HepG2 (cell line): ENCODE data around the gene ACAP2. TPM values are rescaled to one million over a fixed set of nuclear protein-coding genes. Genes with fewer than 3 reads are reported as not detected.

Experiments used
- ATAC-seq: fragments of 200-7000 bp; cut with Tn5 transposase; 3 replicates; pipeline ENCODE4 v1.9.1; 2020; ENCODE audit warnings: mild to moderate bottlenecking, moderate library complexity
- BruUV-seq: library from RNA; stranded (reverse); fragments of 400-500 nt; replicated peaks from 2 replicates; lab custom pipeline; 2021; lab: Mats Ljungman, UMichigan
- CTCF ChIA-PET: fragments of 300-600 bp; formaldehyde crosslinking; extraction: SDS; loops from one replicate; lab custom pipeline; 2021; ENCODE audit warnings: low total read pairs, inconsistent platforms, low intra/inter-chr PET ratio; lab: Yijun Ruan, JAX
- POLR2A ChIA-PET: fragments of 350-600 bp; sonication (Branson Sonifier 250); formaldehyde crosslinking; loops from one replicate; lab custom pipeline; 2020; ENCODE audit warnings: antibody characterized with exemption, inconsistent platforms; lab: Yijun Ruan, JAX
- DNase-seq: peaks from one replicate; pipeline ENCODE4 v3.0.0-alpha.2; 2015; ENCODE audit warnings: low spot score
- FAIRE-seq: peaks from 3 replicates; lab custom pipeline; 2011; peaks lifted over from hg19 to GRCh38; lab: Jason Lieb, UNC
- H2AFZ ChIP-seq: one replicate; pipeline ENCODE4 v1.6.1; 2011; ENCODE audit warnings: low read length, inconsistent platforms
- H3K27ac ChIP-seq: fragments of 300-600 bp; 3 replicates; pipeline ENCODE4 v1.8.0; 2011; ENCODE audit warnings: mixed run types, mild to moderate bottlenecking, mixed read lengths, low read length, inconsistent platforms; ENCODE audit not compliant: insufficient read depth; ENCODE audit errors: extremely low read length
- H3K27me3 ChIP-seq, 2 experiments: fragments of 200-600 bp in 1 of 2; 2 replicates in 1 of 2; 3 replicates in 1 of 2; pipeline versions ENCODE4 v1.6.0 to v1.8.0; 2011; ENCODE audit warnings: low read length in 2 of 2, mild to moderate bottlenecking in 2 of 2, moderate library complexity in 2 of 2, inconsistent platforms in 1 of 2; ENCODE audit not compliant: insufficient read depth in 2 of 2, control insufficient read depth in 1 of 2
- H3K36me3 ChIP-seq, 2 experiments: fragments of 200-600 bp in 1 of 2; replicated peaks in 1 of 2; 2 replicates in 1 of 2; 3 replicates in 1 of 2; pipeline versions ENCODE4 v1.5.1 to v1.8.0; 2011; ENCODE audit warnings: low read length in 2 of 2, inconsistent platforms in 1 of 2; ENCODE audit not compliant: insufficient read depth in 2 of 2, control insufficient read depth in 1 of 2
- H3K4me1 ChIP-seq: 2 replicates; pipeline ENCODE4 v1.5.1; 2012; ENCODE audit warnings: low read length, inconsistent platforms; ENCODE audit not compliant: insufficient read depth
- H3K4me2 ChIP-seq: 2 replicates; pipeline ENCODE4 v1.6.0; 2011; ENCODE audit warnings: low read depth, low read length, inconsistent platforms
- H3K4me3 ChIP-seq, 3 experiments: fragments of 200-600 bp in 1 of 3; sonication (generic), shearing (Covaris generic) in 1 of 3; replicated peaks in 1 of 3; 2 replicates each; pipeline ENCODE4 v1.5.1; 2011 to 2016; ENCODE audit warnings: low read length in 3 of 3, inconsistent platforms in 2 of 3, low read depth in 2 of 3, mild to moderate bottlenecking in 2 of 3, control low read depth in 1 of 3, mixed read lengths in 1 of 3; ENCODE audit not compliant: insufficient read depth in 1 of 3
- H3K79me2 ChIP-seq: one replicate; pipeline ENCODE4 v1.6.1; 2011; ENCODE audit warnings: low read length, inconsistent platforms; ENCODE audit not compliant: insufficient read depth
- H3K9ac ChIP-seq: 2 replicates; pipeline ENCODE4 v1.6.0; 2011; ENCODE audit warnings: mild to moderate bottlenecking, low read depth, low read length, inconsistent platforms; ENCODE audit not compliant: insufficient read depth
- H3K9me3 ChIP-seq: 2 replicates; pipeline ENCODE4 v1.5.1; 2012; ENCODE audit warnings: mild to moderate bottlenecking, low read length
- H4K20me1 ChIP-seq: 2 replicates; pipeline ENCODE4 v1.6.0; 2011; ENCODE audit warnings: inconsistent platforms, mild to moderate bottlenecking, low read length, moderate library complexity; ENCODE audit not compliant: insufficient read depth
- ADNP ChIP-seq: sonication (generic); formaldehyde crosslinking; IDR thresholded peaks from 2 replicates; pipeline ENCODE4 v1.4.0; 2020; ENCODE audit warnings: missing genetic modification reagents
- ARID2 ChIP-seq: sonication (generic); formaldehyde crosslinking; IDR thresholded peaks from 2 replicates; pipeline ENCODE4 v1.8.1; 2022; ENCODE audit warnings: mild to moderate bottlenecking, missing genetic modification reagents, borderline replicate concordance
- CREB1 ChIP-seq, 2 experiments: fragments of 450-650 bp in 1 of 2; IDR thresholded peaks; 2 replicates each; pipeline ENCODE4 v1.6.1; 2016 to 2017; ENCODE audit warnings: control low read depth in 1 of 2, mild to moderate bottlenecking in 1 of 2, missing compliant biosample characterization in 1 of 2, missing genetic modification characterization in 1 of 2
- DNMT1 ChIP-seq: sonication (generic); formaldehyde crosslinking; IDR thresholded peaks from 2 replicates; pipeline ENCODE4 v1.5.1; 2020; ENCODE audit warnings: mild to moderate bottlenecking, missing genetic modification reagents
- HOXA5 ChIP-seq: sonication (generic); formaldehyde crosslinking; IDR thresholded peaks from 2 replicates; pipeline ENCODE4 v1.4.0; 2020; ENCODE audit warnings: missing genetic modification reagents
- PHF20 ChIP-seq: sonication (generic); formaldehyde crosslinking; IDR thresholded peaks from 2 replicates; pipeline ENCODE4 v1.5.0; 2020; ENCODE audit warnings: mild to moderate bottlenecking, missing genetic modification reagents
- RARG ChIP-seq: sonication (generic); formaldehyde crosslinking; IDR thresholded peaks from 2 replicates; pipeline ENCODE4 v1.4.0; 2020; ENCODE audit warnings: low read depth, mild to moderate bottlenecking, missing genetic modification reagents
- SMAD3 ChIP-seq: sonication (generic); formaldehyde crosslinking; IDR thresholded peaks from 2 replicates; pipeline ENCODE4 v1.4.0; 2020; ENCODE audit warnings: missing genetic modification reagents
- SMYD3 ChIP-seq: sonication (generic); formaldehyde crosslinking; IDR thresholded peaks from 2 replicates; pipeline ENCODE4 v1.8.1; 2023; ENCODE audit warnings: mild to moderate bottlenecking, missing genetic modification reagents
- SOX13 ChIP-seq, 3 experiments: fragments of 450-650 bp in 1 of 3; sonication (generic) in 1 of 3; formaldehyde crosslinking in 1 of 3; IDR thresholded peaks in 2 of 3; conservative IDR thresholded peaks in 1 of 3; 2 replicates each; pipeline versions ENCODE4 v1.5.0 to v1.6.1; 2016 to 2020; ENCODE audit warnings: antibody characterized with exemption in 1 of 3, mild to moderate bottlenecking in 1 of 3, missing compliant biosample characterization in 1 of 3, missing genetic modification reagents in 1 of 3, moderate library complexity in 1 of 3
- TBX3 ChIP-seq: fragments of 450-650 bp; IDR thresholded peaks from 2 replicates; pipeline ENCODE4 v1.6.1; 2017; ENCODE audit warnings: antibody characterized with exemption, mild to moderate bottlenecking, inconsistent platforms, borderline replicate concordance
- ZNF335 ChIP-seq: sonication (generic); formaldehyde crosslinking; IDR thresholded peaks from 2 replicates; pipeline ENCODE4 v1.4.0; 2020; ENCODE audit warnings: missing genetic modification reagents
- ZNF350 ChIP-seq: sonication (generic); formaldehyde crosslinking; IDR thresholded peaks from 2 replicates; pipeline ENCODE4 v1.4.0; 2020; ENCODE audit warnings: mild to moderate bottlenecking, low read depth, missing genetic modification reagents, borderline replicate concordance
- ZNF44 ChIP-seq: sonication (generic); formaldehyde crosslinking; IDR thresholded peaks from 2 replicates; pipeline ENCODE4 v1.5.1; 2020; ENCODE audit warnings: mild to moderate bottlenecking, missing genetic modification reagents
- WGBS: methylation state at CpG from one replicate; pipeline ENCODE4 v1.1.6; 2017; ENCODE audit warnings: low lambda C conversion rate; 5-methylcytosine and 5-hydroxymethylcytosine counted together
- in situ Hi-C: cut with HindIII; loops from 2 replicates; pipeline ENCODE4 v1.10.0; 2017; ENCODE audit warnings: low pct_unique_long_range_greater_than_20kb; ENCODE audit not compliant: extremely low pct_ligation_motif_present
- intact Hi-C: fragments of 100-400 bp; cut with micrococcal nuclease; formaldehyde crosslinking; loops from one replicate; pipeline ENCODE4 v1.10.0; 2022; ENCODE audit not compliant: unreplicated experiment
- polyA plus RNA-seq, 8 experiments: library from polyadenylated mRNA; depleted of rRNA in 3 of 8; stranded (reverse) in 7 of 8; unstranded in 1 of 8; fragments of >200 nt; fragmentation: Illumina TruSeq in 4 of 8; extraction: Trizol in 4 of 8; gene quantifications; 2 replicates each; pipeline versions ENCODE4 v1.2.1 to v1.2.3, GENCODE V29; 2011 to 2016; ENCODE audit warnings: low read depth in 4 of 8, missing spikeins in 1 of 8, mixed read lengths in 1 of 8; ENCODE audit not compliant: insufficient read depth in 1 of 8
- total RNA-seq, 5 experiments: library from RNA; depleted of rRNA; stranded (reverse); fragments of >200 nt; fragmentation: Illumina TruSeq; extraction: Trizol; gene quantifications; 2 replicates each; pipeline ENCODE4 v1.2.3, GENCODE V29; 2016; ENCODE audit warnings: low read depth in 1 of 5
- TF ChIP-seq, protein P1 (sequence below): sonication (generic); formaldehyde crosslinking; IDR thresholded peaks from 2 replicates; pipeline ENCODE4 v1.4.0; 2020; ENCODE audit warnings: mild to moderate bottlenecking, missing genetic modification reagents
- TF ChIP-seq, protein P2 (sequence below): sonication (generic); formaldehyde crosslinking; IDR thresholded peaks from 2 replicates; pipeline ENCODE4 v1.4.0; 2020; ENCODE audit warnings: low read depth, mild to moderate bottlenecking, missing genetic modification reagents
- TF ChIP-seq, protein P3 (sequence below): sonication (generic); formaldehyde crosslinking; IDR thresholded peaks from 2 replicates; pipeline ENCODE4 v1.4.0; 2020; ENCODE audit warnings: mild to moderate bottlenecking, missing genetic modification reagents
- TF ChIP-seq, protein P4 (sequence below): sonication (generic); formaldehyde crosslinking; IDR thresholded peaks from 2 replicates; pipeline ENCODE4 v1.4.0; 2020; ENCODE audit warnings: missing genetic modification reagents

Gene ACAP2
- total and polyA plus RNA-seq, 2 of the 13 experiments (the other 11 are each of a cell fraction or from before 2014, with no cell fraction given): 7.3 to 23.9 TPM

DNA sequence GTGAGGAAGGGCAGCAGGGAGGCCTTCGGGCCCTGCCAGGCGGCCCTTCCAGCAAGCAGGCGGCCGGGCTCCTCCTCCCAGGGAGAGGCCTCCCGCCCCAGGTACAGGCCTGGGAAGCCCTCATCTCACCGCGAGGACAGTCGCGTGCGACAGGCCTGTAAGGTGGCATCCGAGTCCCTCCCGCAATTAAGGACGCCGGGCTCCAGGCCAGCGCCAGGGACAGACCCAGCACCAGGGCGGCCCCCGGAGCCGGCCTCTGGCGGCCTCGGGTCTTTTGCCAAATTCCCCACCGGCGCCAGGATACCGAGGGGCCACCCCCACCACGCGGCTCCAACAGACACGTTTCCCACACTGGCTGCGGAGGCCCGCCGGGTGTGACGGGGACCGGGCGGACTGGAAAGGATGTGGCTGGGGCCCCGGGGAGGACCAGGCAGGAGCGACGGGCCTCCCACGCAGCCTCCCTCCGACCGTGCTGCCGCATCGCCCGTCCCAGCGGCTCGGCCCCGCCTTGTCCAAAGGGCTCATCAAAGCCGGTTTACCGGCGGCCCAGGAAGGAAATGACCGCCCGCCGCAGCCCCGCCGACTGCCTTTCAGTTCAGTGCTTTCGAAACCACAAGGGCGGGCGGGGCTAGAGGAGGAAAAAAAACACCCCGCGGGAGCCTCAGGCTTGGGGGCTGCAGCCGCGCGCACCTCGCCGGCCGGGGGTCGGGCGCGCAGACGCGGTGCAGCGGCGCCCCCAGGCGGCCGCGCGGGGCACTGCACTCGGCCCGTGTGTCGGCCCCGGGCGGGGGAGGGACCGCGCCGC is 183.1 kb downstream of the ACAP2 start:
- POLR2A ChIA-PET: interaction anchor here (1.2 to 2.1 kb wide), 5 partner anchors 10 to 587 kb away, joined by 3 to 9 read pairs (median 8); partner anchors contain the start of genes LSG1 and XXYLT1
- Histone ChIP-seq H3K9ac (peak overlapping the region; percentile 79), H3K4me2 (peak overlapping the region; percentile 88), H3K9me3 (no peaks in the 10 kb centered on the region), H3K79me2 (peaks cover 24% of the 10 kb centered on the region), H3K27me3 (no peaks in the 10 kb centered on the region), H2AFZ (no peak overlapping the region), H3K4me1 (peaks cover 38% of the 10 kb centered on the region), H3K36me3 (peaks cover 2 to 3% of the 10 kb centered on the region in 2 experiments; a peak in 4 of 5 replicates), H3K27ac (peak overlapping the region; percentile 92), H4K20me1 (no peaks in the 10 kb centered on the region), H3K4me3 (peak overlapping the region; percentile 56 to 77 (median 56); a peak in 5 of 6 replicates)
- intact Hi-C loops (loop anchor here (1.0 to 2.0 kb wide), 5 partner anchors 99 to 587 kb away; partner anchors contain the start of gene LSG1), in situ Hi-C loops (loop anchor here (5.0 to 10.0 kb wide), 2 partner anchors 255 to 587 kb away; partner anchors contain the start of gene LSG1)
- TSS peak; percentile 61 for BruUV-seq
- peak; percentile 87 for ATAC-seq
- CTCF ChIA-PET: interaction anchor here (0.9 to 1.7 kb wide), 6 partner anchors 95 to 588 kb away, joined by 3 to 19 read pairs (median 3); partner anchors contain the start of gene LSG1
- no peak for FAIRE-seq
- WGBS: 0% methylated on average over 14 of the region's 82 CpGs
- DNase-seq: peak; percentile 92
- TF ChIP-seq ZNF44 (CRISPR knock-in tag) (no peak), RARG (CRISPR knock-in tag) (0 out of 2 replicates have a peak, but pooled peaks have one; percentile 82), SMAD3 (0 out of 2 replicates have a peak, but pooled peaks have one; percentile 53), TBX3 (peak; percentile 26; the same call in 1 of the 2 replicates), ZNF350 (peak; percentile 80; the same call in 1 of the 2 replicates), HOXA5 (no peak), PHF20 (no peak), DNMT1 (CRISPR knock-in tag) (no peak), ADNP (no peak), ZNF335 (CRISPR knock-in tag) (0 out of 2 replicates have a peak, but pooled peaks have one; percentile 13), SMYD3 (no peak), SOX13 (IDR thresholded peaks at IDR 0.05) (0 out of 2 replicates have a peak, but pooled peaks have one; percentile 6), SOX13 (CRISPR knock-in tag; conservative IDR thresholded peaks at IDR 0.05 in 1 of 2, IDR thresholded peaks at IDR 0.05 in 1 of 2) (peak in 1 of 2 experiments; percentile 67; a peak in 2 of 4 replicates), ARID2 (no peak), CREB1 (IDR thresholded peaks at IDR 0.05) (no peak; the same call in 1 of the 2 replicates), CREB1 (CRISPR knock-in tag; IDR thresholded peaks at IDR 0.05) (no peak)
- TF ChIP-seq, protein P1, sequence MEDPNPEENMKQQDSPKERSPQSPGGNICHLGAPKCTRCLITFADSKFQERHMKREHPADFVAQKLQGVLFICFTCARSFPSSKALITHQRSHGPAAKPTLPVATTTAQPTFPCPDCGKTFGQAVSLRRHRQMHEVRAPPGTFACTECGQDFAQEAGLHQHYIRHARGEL (CRISPR knock-in tag): peak; percentile 90; the same call in 1 of the 2 replicates
- TF ChIP-seq, protein P2, sequence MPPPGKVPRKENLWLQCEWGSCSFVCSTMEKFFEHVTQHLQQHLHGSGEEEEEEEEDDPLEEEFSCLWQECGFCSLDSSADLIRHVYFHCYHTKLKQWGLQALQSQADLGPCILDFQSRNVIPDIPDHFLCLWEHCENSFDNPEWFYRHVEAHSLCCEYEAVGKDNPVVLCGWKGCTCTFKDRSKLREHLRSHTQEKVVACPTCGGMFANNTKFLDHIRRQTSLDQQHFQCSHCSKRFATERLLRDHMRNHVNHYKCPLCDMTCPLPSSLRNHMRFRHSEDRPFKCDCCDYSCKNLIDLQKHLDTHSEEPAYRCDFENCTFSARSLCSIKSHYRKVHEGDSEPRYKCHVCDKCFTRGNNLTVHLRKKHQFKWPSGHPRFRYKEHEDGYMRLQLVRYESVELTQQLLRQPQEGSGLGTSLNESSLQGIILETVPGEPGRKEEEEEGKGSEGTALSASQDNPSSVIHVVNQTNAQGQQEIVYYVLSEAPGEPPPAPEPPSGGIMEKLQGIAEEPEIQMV (CRISPR knock-in tag): peak; percentile 85; the same call in 1 of the 2 replicates
- TF ChIP-seq, protein P3, sequence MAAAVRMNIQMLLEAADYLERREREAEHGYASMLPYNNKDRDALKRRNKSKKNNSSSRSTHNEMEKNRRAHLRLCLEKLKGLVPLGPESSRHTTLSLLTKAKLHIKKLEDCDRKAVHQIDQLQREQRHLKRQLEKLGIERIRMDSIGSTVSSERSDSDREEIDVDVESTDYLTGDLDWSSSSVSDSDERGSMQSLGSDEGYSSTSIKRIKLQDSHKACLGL (CRISPR knock-in tag): peak; percentile 83
- TF ChIP-seq, protein P4, sequence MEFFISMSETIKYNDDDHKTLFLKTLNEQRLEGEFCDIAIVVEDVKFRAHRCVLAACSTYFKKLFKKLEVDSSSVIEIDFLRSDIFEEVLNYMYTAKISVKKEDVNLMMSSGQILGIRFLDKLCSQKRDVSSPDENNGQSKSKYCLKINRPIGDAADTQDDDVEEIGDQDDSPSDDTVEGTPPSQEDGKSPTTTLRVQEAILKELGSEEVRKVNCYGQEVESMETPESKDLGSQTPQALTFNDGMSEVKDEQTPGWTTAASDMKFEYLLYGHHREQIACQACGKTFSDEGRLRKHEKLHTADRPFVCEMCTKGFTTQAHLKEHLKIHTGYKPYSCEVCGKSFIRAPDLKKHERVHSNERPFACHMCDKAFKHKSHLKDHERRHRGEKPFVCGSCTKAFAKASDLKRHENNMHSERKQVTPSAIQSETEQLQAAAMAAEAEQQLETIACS (CRISPR knock-in tag): no peak
